A673 (cell line): ENCODE results near the gene MRGPRF. TPM values are rescaled to one million over a fixed set of nuclear protein-coding genes. Genes with fewer than 3 reads are reported as not detected.

Experiments
- BruUV-seq: library from RNA; stranded (reverse); fragments of 400-500 nt; replicated peaks from 2 replicates; lab custom pipeline; 2021; lab: Mats Ljungman, UMichigan
- CTCF ChIA-PET: fragments of 300-600 bp; sonication (Branson Sonifier 250); formaldehyde crosslinking; loops from one replicate; lab custom pipeline; 2022; ENCODE audit warnings: antibody characterized with exemption; lab: Charles Lee
- POLR2A ChIA-PET: fragments of 300-600 bp; sonication (Branson Sonifier 250); formaldehyde crosslinking; loops from one replicate; lab custom pipeline; 2022; ENCODE audit warnings: antibody characterized with exemption; ENCODE audit not compliant: low non-redundant PET; lab: Charles Lee
- DNase-seq: peaks from one replicate; pipeline ENCODE4 v3.0.0-alpha.2; 2015; ENCODE audit warnings: low spot score
- H3K27ac ChIP-seq: fragments of 200-600 bp; sonication (generic); 2 replicates; pipeline ENCODE4 v1.5.1; 2016; ENCODE audit warnings: mixed run types, low read depth, mild to moderate bottlenecking, mixed read lengths, antibody characterized with exemption, low read length; ENCODE audit not compliant: poor library complexity, severe bottlenecking
- H3K27me3 ChIP-seq: fragments of 200-600 bp; sonication (generic); replicated peaks from 2 replicates; pipeline ENCODE4 v1.6.1; 2017; ENCODE audit warnings: mixed run types, low read depth, mild to moderate bottlenecking, mixed read lengths, antibody characterized with exemption, low read length; ENCODE audit not compliant: insufficient read depth, poor library complexity
- H3K36me3 ChIP-seq: fragments of 200-600 bp; sonication (generic); 2 replicates; pipeline ENCODE4 v1.6.1; 2016; ENCODE audit warnings: mixed run types, mild to moderate bottlenecking, mixed read lengths, antibody characterized with exemption, low read length; ENCODE audit not compliant: insufficient read depth, poor library complexity, severe bottlenecking
- H3K4me1 ChIP-seq: fragments of 200-600 bp; sonication (generic); 2 replicates; pipeline ENCODE4 v1.6.1; 2017; ENCODE audit warnings: mixed run types, mild to moderate bottlenecking, mixed read lengths, antibody characterized with exemption, low read length; ENCODE audit not compliant: insufficient read depth, poor library complexity, severe bottlenecking
- H3K4me3 ChIP-seq: fragments of 200-600 bp; sonication (generic); 2 replicates; pipeline ENCODE4 v1.5.1; 2016; ENCODE audit warnings: low read depth, mixed run types, mild to moderate bottlenecking, mixed read lengths, low read length; ENCODE audit not compliant: poor library complexity, severe bottlenecking
- H3K9me3 ChIP-seq: fragments of 200-600 bp; sonication (generic); 2 replicates; pipeline ENCODE4 v1.6.1; 2016; ENCODE audit warnings: mixed run types, low read depth, mild to moderate bottlenecking, mixed read lengths, antibody characterized with exemption, low read length; ENCODE audit not compliant: poor library complexity, severe bottlenecking
- CTCF ChIP-seq: fragments of 300-800, 200-600 bp; sonication (generic); conservative IDR thresholded peaks from 2 replicates; pipeline ENCODE4 v1.5.1; 2017; ENCODE audit warnings: low read depth, mild to moderate bottlenecking, antibody characterized with exemption, low read length, moderate library complexity, mixed read lengths
- EZH2 ChIP-seq: fragments of 200-600 bp; sonication (generic); IDR thresholded peaks from 2 replicates; pipeline ENCODE4 v1.6.1; 2017; ENCODE audit warnings: borderline replicate concordance, low read depth, mild to moderate bottlenecking, mixed read lengths, antibody characterized with exemption, low read length; ENCODE audit not compliant: poor library complexity, severe bottlenecking
- intact Hi-C: fragments of 100-400 bp; cut with micrococcal nuclease; formaldehyde crosslinking; loops from one replicate; pipeline ENCODE4 v1.10.0; 2022; ENCODE audit not compliant: unreplicated experiment
- total RNA-seq: library from RNA; stranded (reverse); gene quantifications from 2 replicates; pipeline ENCODE4 v1.2.3, GENCODE V29; 2021

MRGPRF gene
- total RNA-seq, 1 experiment from 2014 or later: 9.3 TPM

DNA sequence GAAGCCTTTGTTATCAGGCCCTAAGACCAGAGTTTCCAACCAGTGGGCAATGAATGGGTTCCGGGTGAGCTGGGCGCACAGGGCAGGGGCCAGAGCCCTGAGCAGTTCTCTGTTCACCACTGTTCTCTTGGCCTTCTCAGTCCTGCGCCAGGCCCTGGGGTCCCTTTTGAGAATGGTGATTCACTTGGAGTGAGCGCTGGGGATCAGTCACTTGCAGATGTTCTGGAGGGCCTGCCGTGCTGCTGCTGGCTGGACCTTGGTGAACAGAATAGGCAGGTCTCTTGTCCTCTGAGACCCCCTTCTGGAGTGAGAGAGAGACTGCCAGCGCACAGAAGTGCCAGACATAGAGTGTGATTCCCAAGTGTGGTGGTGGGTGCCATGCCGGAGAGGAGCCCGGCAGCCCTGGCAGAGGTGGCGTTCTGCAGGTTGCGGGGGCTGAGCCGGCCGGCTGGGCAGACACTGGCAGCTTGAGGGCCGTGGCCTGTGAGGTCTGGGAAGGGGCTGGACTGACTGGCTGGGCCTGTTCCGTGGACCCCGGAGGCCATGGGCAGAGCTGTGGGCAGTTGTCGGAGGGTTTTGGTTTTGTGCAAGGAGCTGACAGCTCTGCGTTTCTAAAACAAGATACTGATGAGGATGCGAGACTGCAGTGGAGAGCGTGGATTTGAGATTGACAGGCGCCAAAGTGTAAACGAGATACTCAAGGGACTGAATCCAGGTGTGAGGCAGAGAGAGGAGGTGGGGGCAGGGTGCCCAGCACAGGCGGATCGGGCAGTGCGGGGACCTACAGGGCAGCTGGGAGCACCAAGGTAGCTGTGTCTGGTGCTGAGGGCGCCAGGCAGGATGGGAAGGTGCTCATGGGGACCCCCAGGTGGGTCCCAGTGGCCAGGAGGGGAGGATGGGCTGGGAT, 48.0 kb upstream of the MRGPRF start:
- BruUV-seq: no TSS peak
- TF ChIP-seq CTCF (no peak), EZH2 (no peak)
- Histone ChIP-seq H3K36me3 (peaks cover 8% of the 10 kb centered on the region), H3K27ac (no peak overlapping the region), H3K4me3 (no peak overlapping the region), H3K4me1 (no peaks in the 10 kb centered on the region), H3K9me3 (no peaks in the 10 kb centered on the region), H3K27me3 (no peaks in the 10 kb centered on the region)
- DNase-seq: no peak
- intact Hi-C loops: no loop called here
- ChIA-PET POLR2A (no interaction called here), CTCF (no interaction called here)

- CTCF ChIA-PET: no interaction called here
- no peaks in the 10 kb centered on the region for H3K4me1 ChIP-seq
- BruUV-seq: no TSS peak
- POLR2A ChIA-PET: no interaction called here
- H3K9me3 ChIP-seq: no peaks in the 10 kb centered on the region
- H3K4me3 ChIP-seq: no peak overlapping the region
- no peak overlapping the region for H3K27ac ChIP-seq
- intact Hi-C loops: no loop called here
- H3K27me3 ChIP-seq: no peaks in the 10 kb centered on the region
- no peak for DNase-seq
- peaks cover 12% of the 10 kb centered on the region for H3K36me3 ChIP-seq
- no peak for TF ChIP-seq CTCF
- TF ChIP-seq EZH2: no peak
Measured at GRCh38 chr11:69059985-69060384, 46.9 kb upstream of the MRGPRF start.

GRCh38 chr11:69059429-69059828, 46.4 kb upstream of the MRGPRF start:
- Histone ChIP-seq H3K27ac (no peak overlapping the region), H3K9me3 (no peaks in the 10 kb centered on the region), H3K4me3 (no peak overlapping the region), H3K4me1 (no peaks in the 10 kb centered on the region), H3K27me3 (no peaks in the 10 kb centered on the region), H3K36me3 (peaks cover 14% of the 10 kb centered on the region)
- ChIA-PET CTCF (no interaction called here), POLR2A (no interaction called here)
- intact Hi-C loops: no loop called here
- DNase-seq: no peak
- no TSS peak for BruUV-seq
- no peak for TF ChIP-seq CTCF
- TF ChIP-seq EZH2: no peak
